VCaP (cell line): ENCODE results near the gene RAB31.

Experiments used
- H3K27ac ChIP-seq: fragments of 450-650 bp; 2 replicates; pipeline ENCODE4 v1.5.1; 2017
- TF ChIP-seq, protein P1 (sequence below): fragments of 450-650 bp; conservative IDR thresholded peaks from 2 replicates; pipeline ENCODE4 v1.5.1; 2017; ENCODE audit warnings: mild to moderate bottlenecking, moderate library complexity

The RAB31 gene

DNA sequence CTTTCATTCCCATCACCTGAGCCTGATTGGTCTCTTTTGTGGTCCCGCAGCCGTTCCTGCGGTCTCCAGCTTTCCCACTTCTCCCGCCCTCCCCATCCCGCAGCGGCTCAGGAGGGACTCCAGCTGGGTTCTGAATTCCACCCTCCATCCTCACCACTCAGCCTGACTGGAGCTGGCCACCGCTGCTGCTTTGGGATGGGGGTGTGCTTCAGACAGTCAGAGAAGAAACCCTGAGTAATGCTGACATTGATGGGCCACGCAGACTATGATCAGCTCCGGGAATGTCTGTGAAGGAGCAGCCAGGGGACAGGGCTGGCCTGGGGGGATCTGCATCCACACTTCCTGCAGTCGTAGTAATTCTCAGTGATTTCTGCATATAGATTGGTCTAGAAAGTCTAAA is 131.8 kb downstream of the RAB31 start:
- TF ChIP-seq, protein P1, sequence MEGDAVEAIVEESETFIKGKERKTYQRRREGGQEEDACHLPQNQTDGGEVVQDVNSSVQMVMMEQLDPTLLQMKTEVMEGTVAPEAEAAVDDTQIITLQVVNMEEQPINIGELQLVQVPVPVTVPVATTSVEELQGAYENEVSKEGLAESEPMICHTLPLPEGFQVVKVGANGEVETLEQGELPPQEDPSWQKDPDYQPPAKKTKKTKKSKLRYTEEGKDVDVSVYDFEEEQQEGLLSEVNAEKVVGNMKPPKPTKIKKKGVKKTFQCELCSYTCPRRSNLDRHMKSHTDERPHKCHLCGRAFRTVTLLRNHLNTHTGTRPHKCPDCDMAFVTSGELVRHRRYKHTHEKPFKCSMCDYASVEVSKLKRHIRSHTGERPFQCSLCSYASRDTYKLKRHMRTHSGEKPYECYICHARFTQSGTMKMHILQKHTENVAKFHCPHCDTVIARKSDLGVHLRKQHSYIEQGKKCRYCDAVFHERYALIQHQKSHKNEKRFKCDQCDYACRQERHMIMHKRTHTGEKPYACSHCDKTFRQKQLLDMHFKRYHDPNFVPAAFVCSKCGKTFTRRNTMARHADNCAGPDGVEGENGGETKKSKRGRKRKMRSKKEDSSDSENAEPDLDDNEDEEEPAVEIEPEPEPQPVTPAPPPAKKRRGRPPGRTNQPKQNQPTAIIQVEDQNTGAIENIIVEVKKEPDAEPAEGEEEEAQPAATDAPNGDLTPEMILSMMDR, result no peak
- no peak overlapping the region for H3K27ac ChIP-seq

DNA sequence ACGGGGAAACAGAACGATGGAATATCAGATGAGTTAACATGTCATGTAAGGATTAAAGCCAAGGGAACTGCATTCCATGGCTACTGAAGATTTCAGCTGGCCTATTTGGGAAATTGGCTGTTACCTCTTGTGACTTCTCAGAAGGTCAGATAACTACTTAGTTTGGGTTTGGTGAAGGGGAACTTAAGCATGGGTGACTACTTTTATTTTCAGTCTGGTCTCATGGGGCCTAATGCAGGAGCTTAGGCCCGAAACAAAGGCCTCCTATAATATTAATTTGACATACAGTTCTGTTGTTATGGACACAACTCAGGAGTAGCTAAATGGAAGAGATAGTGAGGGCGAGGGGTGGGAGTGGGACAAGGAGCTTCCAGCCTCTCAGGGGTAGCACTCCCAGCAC is 133.7 kb downstream of the RAB31 start:
- H3K27ac ChIP-seq, result no peak overlapping the region
- TF ChIP-seq, protein P1, result no peak

DNA sequence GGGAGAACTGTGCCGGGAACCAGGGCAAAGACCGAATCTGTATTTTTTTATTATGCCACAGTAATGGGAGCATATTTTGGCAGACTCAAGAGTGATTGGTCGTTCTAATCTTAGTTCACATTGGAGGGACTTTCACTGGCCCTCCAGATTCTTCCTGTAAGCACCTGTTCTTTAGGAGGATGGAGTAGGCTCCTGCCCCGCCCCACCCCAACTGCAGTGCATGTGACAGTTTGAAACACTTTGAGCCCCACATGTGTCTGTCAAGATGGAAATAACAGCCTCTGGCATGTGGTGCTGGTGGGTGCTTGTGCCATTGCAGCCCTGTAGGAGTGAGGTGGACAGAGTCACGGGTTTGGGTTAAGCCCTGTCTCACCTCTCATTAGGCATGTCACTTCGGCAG is 134.3 kb downstream of the RAB31 start:
- no peak overlapping the region for H3K27ac ChIP-seq
- TF ChIP-seq, protein P1, result no peak

- TF ChIP-seq, protein P1, result no peak
- H3K27ac ChIP-seq, result no peak overlapping the region
These were observed 137.2 kb downstream of the RAB31 start for GRCh38 chr18:9845256-9845655.

DNA sequence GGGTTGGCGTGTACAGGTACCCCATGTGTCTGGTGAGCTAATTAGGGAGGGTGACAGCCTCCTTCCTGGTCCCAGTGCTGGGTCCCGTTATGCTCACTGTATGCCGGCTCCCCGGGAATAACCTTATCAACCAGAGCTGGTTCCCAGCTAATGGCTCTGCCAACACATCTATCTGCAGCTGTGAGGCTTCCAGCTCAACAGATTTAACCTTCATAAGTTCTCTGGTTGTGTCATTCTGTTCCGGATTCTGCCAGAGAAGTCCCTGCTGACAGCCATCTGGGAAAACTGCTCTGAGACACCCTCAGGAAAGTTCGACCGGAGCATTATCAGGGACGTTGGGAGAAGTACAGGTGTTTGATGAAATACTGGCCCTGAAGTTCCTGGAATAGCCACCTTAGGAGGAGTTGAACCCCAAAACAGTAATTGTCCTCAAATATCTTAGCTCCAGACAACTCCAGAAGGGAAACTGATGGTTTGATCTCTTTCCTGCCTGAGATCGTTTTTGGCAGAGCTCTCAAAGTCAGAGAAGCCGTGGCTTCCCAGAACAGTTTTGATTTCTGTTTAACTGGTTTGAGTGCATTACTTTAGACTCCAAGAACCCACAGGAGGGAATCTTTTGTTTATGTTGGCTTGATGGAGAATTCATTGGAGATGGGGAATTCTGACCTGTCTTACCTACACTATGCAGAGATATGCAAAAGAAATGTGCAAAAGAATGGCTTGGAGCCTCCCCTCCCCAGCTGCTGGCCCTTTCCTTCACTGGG is 138.2 kb downstream of the RAB31 start:
- TF ChIP-seq, protein P1, result no peak
- H3K27ac ChIP-seq, result no peak overlapping the region

- no peak overlapping the region for H3K27ac ChIP-seq
- TF ChIP-seq, protein P1, result no peak
These were observed 140.2 kb downstream of the RAB31 start for GRCh38 chr18:9848170-9848879.

DNA sequence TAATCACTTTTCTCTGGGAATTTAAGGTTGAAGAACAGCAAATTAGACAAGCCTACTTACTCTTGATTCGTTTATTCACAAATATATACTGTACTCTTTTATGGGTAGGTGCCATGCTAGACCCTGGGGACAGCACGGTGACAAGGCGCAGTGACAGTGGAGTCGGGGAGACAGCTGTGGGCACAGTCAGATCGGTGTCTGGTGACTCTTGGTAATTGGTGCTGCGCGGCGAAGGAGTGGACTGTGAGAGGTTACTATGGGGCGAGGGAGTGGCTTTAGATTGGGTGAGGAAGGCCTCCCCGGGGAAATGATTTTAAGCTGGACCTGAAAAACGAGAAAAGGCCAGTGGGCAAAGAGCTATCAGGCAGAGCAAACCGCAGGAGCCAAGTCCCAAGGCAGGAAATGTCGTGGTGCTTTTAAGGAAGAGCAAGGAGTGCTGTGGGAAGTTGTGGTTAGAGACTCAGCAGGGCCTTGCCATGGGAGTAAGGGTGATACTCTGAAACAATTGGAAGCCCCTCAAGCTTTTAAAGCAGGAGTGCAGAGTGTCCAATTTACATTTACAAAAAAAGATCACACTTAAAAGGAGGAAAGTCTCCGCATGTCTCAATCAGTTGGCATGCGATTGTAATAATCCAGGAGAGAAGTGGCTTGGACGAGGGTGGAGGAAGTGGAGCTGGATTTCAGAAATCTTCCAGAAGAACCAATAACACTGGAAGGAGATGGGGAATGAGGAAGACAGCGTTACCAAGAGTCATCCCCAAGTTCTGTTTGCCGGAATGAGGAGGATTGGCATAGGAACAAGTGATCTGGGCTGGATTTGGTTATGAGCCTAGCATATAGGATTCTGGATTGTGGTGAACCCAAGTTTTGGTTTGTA is 141.5 kb downstream of the RAB31 start:
- TF ChIP-seq, protein P1, result no peak
- no peak overlapping the region for H3K27ac ChIP-seq
